Endodermal cell (in vitro differentiated cells): ENCODE results near the gene ALDOC. TPM values are rescaled to one million over a fixed set of nuclear protein-coding genes. Genes with fewer than 3 reads are reported as not detected.

Experiments used
- DNase-seq: peaks from one replicate; pipeline ENCODE4 v3.0.0-alpha.2; 2017
- H3K27ac ChIP-seq: 2 replicates; pipeline ENCODE4 v1.5.1; 2013; ENCODE audit warnings: mild to moderate bottlenecking, low read depth, low read length, moderate library complexity
- H3K27me3 ChIP-seq: 2 replicates; pipeline ENCODE4 v1.6.1; 2013; ENCODE audit warnings: mild to moderate bottlenecking, low read length, moderate library complexity; ENCODE audit not compliant: insufficient read depth, control insufficient read depth, poor library complexity, severe bottlenecking
- H3K36me3 ChIP-seq: 2 replicates; pipeline ENCODE4 v1.7.0; 2013; ENCODE audit warnings: mild to moderate bottlenecking, low read length, moderate library complexity; ENCODE audit not compliant: control insufficient read depth, insufficient read depth
- H3K4me1 ChIP-seq: one replicate; pipeline ENCODE4 v1.7.0; 2013; ENCODE audit warnings: low read length; ENCODE audit not compliant: control insufficient read depth, insufficient read depth
- H3K4me3 ChIP-seq: 2 replicates; pipeline ENCODE4 v1.5.1; 2013; ENCODE audit warnings: mild to moderate bottlenecking, low read length, moderate library complexity
- H3K9ac ChIP-seq: 2 replicates; pipeline ENCODE4 v1.6.1; 2013; ENCODE audit warnings: mild to moderate bottlenecking, low read length, moderate library complexity; ENCODE audit not compliant: poor library complexity, severe bottlenecking; ENCODE audit errors: extremely low read depth
- H3K9me3 ChIP-seq: 2 replicates; pipeline ENCODE4 v1.6.1; 2013; ENCODE audit warnings: mild to moderate bottlenecking, low read length, moderate library complexity; ENCODE audit not compliant: control insufficient read depth
- H3K27ac Mint-ChIP-seq: 2 replicates; pipeline ENCODE4 v1.8.0; 2020; ENCODE audit warnings: mixed read lengths
- H3K27me3 Mint-ChIP-seq: 2 replicates; pipeline ENCODE4 v1.8.0; 2021; ENCODE audit warnings: mild to moderate bottlenecking, mixed read lengths; ENCODE audit not compliant: insufficient read depth
- H3K36me3 Mint-ChIP-seq: 2 replicates; pipeline ENCODE4 v1.8.0; 2020; ENCODE audit warnings: low read depth, mixed read lengths
- H3K4me1 Mint-ChIP-seq: 2 replicates; pipeline ENCODE4 v1.8.0; 2020; ENCODE audit warnings: mixed read lengths
- H3K4me3 Mint-ChIP-seq: 2 replicates; pipeline ENCODE4 v1.8.0; 2020; ENCODE audit warnings: mild to moderate bottlenecking, moderate library complexity, mixed read lengths
- H3K9me3 Mint-ChIP-seq: 2 replicates; pipeline ENCODE4 v1.8.0; 2020; ENCODE audit warnings: mild to moderate bottlenecking, mixed read lengths
- CTCF ChIP-seq: fragments of 200-600 bp; sonication (generic); conservative IDR thresholded peaks from 2 replicates; pipeline ENCODE4 v1.5.0; 2021; ENCODE audit warnings: antibody characterized with exemption, mild to moderate bottlenecking
- WGBS, 2 experiments: methylation state at CpG; one replicate each; pipeline versions ENCODE4 v1.1.5 to v1.1.7; 2013; ENCODE audit warnings: missing lambda C conversion rate in 2 of 2, mixed read lengths in 1 of 2; ENCODE audit not compliant: insufficient coverage in 1 of 2, insufficient read length in 1 of 2; 5-methylcytosine and 5-hydroxymethylcytosine counted together
- total RNA-seq, 2 donors: library from RNA; stranded (reverse); fragmentation: NEBNext Ultra II Directional in 1 of 2; extraction: Animal tissue kit (Norgen Biotek cat#: 25700) in 1 of 2; gene quantifications; 2 replicates in 1 of 2; 3 replicates in 1 of 2; pipeline ENCODE4 v1.2.1, GENCODE V29; 2021

ALDOC gene
- total RNA-seq, 2 donors from 2014 or later: 12.3 to 14.1 TPM

- Histone ChIP-seq H3K9ac (no peak overlapping the region), H3K36me3 (no peaks in the 10 kb centered on the region), H3K27me3 (no peaks in the 10 kb centered on the region), H3K4me1 (no peaks in the 10 kb centered on the region), H3K27ac (no peak overlapping the region), H3K9me3 (no peaks in the 10 kb centered on the region), H3K4me3 (no peak overlapping the region)
- H3K36me3 Mint-ChIP-seq: no peaks in the 10 kb centered on the region
- H3K9me3 Mint-ChIP-seq: no peaks in the 10 kb centered on the region
- H3K27me3 Mint-ChIP-seq: no peaks in the 10 kb centered on the region
- TF ChIP-seq CTCF: no peak
- 81 to 100% methylated on average over 3 to 12 of the region's 12 CpGs for WGBS, 2 experiments
- no peak overlapping the region for H3K27ac Mint-ChIP-seq
- no peak overlapping the region for H3K4me3 Mint-ChIP-seq
- H3K4me1 Mint-ChIP-seq: no peaks in the 10 kb centered on the region
- DNase-seq: no peak
These were observed 39.5 kb downstream of the ALDOC start for GRCh38 chr17:28537219-28537610.

DNA sequence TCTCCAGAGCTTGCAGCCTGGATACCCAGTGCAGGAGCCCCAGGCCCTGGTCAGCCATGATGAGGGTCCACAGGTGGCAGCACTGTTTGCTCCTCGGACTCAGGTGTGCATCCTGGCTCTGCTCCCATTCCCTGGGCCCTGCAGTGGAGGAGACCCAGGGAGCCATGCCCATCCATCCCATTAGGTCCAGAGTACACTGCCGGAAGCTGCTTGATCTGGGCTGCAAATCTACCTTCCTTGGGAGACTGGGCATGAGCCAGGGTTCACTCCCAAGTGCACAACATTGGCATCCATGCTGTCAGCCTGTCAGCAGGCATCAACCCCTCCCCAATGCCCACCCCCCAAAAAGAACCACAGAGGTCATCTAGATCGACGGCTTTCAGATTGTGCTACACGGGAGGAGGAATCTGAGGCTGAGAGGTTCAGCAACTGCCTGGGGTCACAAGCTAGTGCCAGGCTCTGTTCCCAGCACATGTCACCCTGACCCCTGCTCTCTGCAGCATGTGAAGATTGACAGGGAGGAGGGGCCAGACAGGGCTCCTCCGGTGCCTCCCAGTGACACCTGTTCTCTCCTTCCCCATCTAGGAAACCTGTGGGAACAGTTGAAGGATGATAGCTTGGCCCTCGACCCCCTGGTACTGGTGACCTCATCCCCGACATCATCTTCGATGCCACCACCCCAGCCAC lies 40.0 kb downstream of the ALDOC start:
- Histone ChIP-seq H3K4me3 (no peak overlapping the region), H3K4me1 (no peaks in the 10 kb centered on the region), H3K27me3 (peaks cover 5% of the 10 kb centered on the region), H3K36me3 (no peaks in the 10 kb centered on the region), H3K9me3 (no peaks in the 10 kb centered on the region), H3K9ac (no peak overlapping the region), H3K27ac (no peak overlapping the region)
- H3K4me1 Mint-ChIP-seq: no peaks in the 10 kb centered on the region
- no peak for TF ChIP-seq CTCF
- H3K27ac Mint-ChIP-seq: no peak overlapping the region
- H3K27me3 Mint-ChIP-seq: no peaks in the 10 kb centered on the region
- WGBS, 2 experiments: 74 to 86% methylated on average over 5 to 9 of the region's 9 CpGs
- H3K36me3 Mint-ChIP-seq: no peaks in the 10 kb centered on the region
- no peaks in the 10 kb centered on the region for H3K9me3 Mint-ChIP-seq
- DNase-seq: no peak
- H3K4me3 Mint-ChIP-seq: no peak overlapping the region

DNA sequence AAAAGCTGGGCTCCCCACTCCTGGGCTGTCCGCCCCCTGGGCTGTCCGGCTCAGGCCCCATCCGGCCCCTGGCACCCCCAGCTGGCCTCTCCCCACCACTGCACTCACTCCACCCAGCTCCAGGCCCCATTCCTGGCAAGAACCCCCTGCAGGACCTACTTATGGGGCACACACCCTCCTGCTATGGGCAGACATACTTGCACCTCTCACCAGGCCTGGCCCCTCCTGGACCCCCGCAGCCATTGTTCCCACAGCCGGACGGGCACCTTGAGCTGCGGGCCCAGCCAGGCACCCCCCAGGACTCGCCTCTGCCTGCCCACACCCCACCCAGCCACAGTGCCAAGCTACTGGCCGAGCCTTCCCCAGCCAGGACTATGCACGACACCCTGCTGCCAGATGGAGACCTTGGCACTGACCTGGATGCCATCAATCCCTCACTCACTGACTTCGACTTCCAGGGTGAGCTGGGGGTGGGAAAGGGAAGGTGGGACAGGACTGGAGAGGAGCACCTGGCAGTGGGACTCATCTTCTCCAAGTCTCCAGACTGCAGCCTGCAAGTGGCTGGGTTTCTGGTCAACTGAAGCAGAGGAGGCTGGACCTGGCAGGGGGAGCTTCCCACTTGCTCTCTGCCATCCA lies 41.8 kb downstream of the ALDOC start:
- Histone ChIP-seq H3K9me3 (no peaks in the 10 kb centered on the region), H3K9ac (no peak overlapping the region), H3K36me3 (no peaks in the 10 kb centered on the region), H3K4me3 (no peak overlapping the region), H3K27me3 (peaks cover 10% of the 10 kb centered on the region), H3K27ac (no peak overlapping the region), H3K4me1 (no peaks in the 10 kb centered on the region)
- Mint-ChIP-seq H3K27ac (no peak overlapping the region), H3K36me3 (no peaks in the 10 kb centered on the region), H3K4me3 (no peak overlapping the region), H3K4me1 (no peaks in the 10 kb centered on the region), H3K9me3 (no peaks in the 10 kb centered on the region), H3K27me3 (peaks cover 5% of the 10 kb centered on the region)
- DNase-seq: no peak
- 89 to 93% methylated on average over 7 to 11 of the region's 11 CpGs for WGBS, 2 experiments
- TF ChIP-seq CTCF: no peak
